GM21786 (cell line): ENCODE measurements around the gene SMYD5.

ENCODE experiments used
- ATAC-seq: cut with Tn5 transposase; IDR thresholded peaks from one replicate; pipeline ENCODE4 v1.9.1; 2021; ENCODE audit not compliant: unreplicated experiment

SMYD5 gene

DNA sequence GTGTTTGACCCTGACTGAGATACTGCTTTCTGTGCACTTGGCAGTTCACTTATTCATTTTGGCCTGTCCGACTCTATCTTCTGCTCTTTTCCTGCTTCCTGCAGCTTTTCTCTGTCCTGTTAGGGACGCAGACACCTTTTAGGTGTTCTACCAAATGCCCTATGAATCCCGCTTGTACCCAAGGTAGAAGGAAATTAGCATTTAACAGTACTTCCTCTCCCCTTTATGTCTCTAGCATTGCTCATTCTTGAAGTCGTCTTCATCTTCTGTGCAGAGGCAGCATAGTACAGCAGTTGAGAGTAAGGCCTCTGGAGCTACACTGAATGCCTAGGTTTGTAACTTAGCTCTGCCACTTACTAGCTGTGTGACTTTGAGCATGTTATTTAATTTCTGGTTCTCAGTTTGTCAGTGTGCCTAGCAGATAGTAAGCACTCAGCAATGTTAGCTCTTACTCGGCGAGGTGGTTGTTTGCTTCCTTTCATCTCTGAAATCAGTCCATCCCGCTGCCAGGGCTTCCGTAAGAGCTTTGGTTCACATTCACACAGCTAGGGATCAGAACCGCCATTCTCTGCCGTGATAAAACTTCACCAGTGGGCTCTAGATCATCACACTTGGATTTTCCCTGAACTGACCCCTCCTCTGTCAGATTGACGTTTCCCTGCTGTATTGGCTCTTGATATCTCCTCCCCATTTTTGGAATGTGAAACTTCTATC, 21.4 kb downstream of the SMYD5 start:
- no peak for ATAC-seq

- no peak for ATAC-seq
Observed at GRCh38 chr2:73237168-73237567, 23.1 kb downstream of the SMYD5 start.

DNA sequence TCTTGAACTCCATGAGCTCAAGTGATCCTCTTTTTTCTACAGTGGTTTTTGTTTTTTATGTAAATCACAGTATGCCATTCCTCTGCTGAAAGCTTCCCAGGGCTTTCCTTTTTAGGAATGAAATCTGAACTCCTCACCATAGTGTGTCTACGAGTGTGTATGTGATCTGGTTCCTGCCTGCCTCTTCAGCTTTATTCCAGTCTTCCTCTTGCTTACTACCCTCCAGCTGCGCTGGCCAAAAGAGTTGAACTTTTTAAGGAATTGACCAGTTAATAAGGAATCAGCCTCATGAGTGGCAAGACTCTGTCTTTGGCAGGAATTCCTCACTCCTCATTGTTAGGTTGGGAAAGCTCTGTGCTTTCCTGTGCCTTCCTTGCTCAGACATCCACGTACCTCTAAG, 24.1 kb downstream of the SMYD5 start:
- no peak for ATAC-seq

DNA sequence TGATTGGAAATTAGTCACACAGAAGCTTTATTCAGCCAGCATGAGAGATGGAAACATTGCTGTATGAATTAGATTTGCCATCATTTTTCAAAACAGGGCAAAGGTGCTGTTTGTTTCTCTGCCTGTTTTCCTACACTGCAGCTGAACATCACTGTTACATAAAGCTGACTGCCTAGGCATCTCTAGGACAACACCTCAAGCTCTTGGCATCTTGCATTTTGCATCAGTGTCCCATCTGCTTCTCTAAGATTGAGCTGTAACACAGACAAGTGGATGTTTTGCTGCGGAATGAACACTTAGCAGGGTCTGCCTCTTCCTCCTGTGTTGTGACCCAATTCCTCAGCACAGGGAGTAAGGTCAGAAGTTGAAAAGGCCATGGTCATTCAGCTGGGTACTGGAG, 24.9 kb downstream of the SMYD5 start:
- no peak for ATAC-seq

- no peak for ATAC-seq
Observed at GRCh38 chr2:73239776-73240175, 25.7 kb downstream of the SMYD5 start.

DNA sequence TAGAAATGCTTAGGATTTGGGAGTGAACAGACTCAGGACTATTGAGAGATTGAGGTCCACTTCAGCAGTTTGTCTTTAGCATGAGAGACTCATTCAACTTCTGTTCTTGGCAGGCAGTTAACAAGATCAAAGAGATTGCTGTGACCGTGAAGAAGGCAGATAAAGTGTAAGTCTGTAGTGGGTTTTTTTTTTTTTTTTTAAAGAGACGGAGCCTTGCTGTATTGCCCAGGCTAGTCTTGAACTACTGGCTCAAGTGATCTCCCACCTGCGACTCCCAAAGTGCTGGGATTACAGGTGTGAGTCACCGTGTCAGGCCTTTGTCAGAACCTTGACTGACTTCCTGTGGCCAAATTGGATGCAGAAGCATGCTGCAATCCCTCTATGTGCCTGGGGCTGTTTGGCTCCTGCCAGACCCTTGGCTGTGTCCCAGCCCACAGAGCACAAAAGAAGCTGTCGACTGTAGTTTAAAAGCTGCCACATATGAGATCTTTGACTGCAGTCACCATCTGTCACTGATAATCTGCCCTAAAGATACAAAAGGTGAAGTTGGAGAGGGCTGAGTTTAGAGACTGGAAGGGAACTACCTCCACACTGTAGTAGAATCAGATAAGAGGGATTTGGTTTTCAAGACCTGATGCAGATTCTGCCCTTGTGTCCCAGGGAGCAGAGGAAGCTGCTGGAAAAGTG, 30.0 kb downstream of the SMYD5 start:
- ATAC-seq, result no peak

DNA sequence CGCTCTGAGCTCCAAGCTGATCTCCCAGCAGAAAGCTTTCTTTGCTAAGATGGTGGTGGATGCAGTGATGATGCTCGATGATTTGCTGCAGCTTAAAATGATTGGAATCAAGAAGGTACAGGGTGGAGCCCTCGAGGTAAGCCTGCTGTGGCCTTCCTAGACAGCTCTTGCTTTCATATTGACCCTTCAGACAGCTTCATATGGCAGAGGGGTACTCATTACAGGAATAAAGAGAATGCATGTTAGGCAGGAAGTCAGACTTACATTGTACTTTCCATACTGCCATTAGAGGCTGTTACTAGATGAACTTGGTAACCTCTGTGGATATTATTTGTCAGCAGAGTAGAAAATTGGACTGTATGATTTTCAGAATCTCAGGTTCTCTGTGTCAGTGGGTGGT, 30.5 kb downstream of the SMYD5 start:
- no peak for ATAC-seq

DNA sequence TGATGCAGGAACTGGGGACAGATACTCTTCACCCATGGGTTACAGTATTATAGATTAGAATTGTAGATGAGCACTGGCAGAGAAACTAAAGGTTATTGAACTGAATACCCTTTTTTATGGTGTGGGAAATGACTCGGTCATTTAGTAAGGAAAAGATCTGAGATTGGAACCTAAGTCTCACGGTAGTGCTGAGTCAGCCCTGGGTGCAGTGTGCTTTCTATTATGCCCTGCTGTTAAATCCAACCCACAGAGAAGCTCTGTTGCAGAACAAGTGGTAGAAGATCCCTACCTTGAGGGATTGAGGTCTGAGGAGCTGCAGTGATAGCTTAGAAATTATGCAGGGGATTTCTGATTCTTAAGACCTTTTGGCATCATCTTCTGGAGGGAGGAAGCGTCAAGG, 32.8 kb downstream of the SMYD5 start:
- ATAC-seq, result no peak

DNA sequence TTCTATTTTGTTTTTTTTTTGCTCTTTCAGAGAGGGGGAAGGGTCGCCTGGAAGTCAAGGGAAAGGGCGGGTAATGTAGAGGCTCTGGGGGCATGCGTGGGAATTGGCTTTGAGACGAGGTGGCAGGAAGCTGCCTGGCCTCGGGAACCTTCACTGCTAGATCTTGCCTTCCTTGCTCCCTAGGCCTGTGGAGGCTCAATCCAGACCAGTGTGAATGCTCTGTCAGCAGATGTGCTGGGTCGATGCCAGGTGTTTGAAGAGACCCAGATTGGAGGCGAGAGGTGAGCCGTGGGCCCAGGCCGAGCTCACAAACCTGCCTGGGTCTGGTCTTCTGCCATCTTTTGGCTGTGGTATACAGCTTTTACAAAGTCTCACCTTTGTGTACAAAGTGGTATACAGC, 35.6 kb downstream of the SMYD5 start:
- no peak for ATAC-seq

GRCh38 chr2:73250872-73251846, 37.1 kb downstream of the SMYD5 start:
- ATAC-seq, result no peak

- ATAC-seq, result no peak
Observed at GRCh38 chr2:73252238-73253027, 38.4 kb downstream of the SMYD5 start.

DNA sequence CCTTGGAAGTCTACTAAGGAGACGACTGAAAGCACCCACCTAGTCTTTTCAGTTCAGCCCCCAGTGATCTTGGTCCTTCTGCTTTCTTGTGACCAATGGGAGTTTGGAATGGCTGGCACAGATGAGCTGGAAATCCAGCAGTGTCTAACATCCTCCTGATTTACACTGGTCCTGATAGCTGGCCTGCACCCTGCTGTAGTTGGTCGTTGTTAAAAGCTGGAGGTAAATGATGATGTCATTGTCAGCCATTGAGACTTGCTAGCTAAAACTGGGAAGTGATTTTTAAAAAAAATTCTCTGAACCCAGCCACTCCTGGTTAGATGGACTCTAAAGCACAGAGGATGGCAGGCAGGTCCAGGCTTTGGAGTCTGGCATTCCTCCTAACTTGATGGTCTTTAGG, 39.4 kb downstream of the SMYD5 start:
- ATAC-seq, result no peak

DNA sequence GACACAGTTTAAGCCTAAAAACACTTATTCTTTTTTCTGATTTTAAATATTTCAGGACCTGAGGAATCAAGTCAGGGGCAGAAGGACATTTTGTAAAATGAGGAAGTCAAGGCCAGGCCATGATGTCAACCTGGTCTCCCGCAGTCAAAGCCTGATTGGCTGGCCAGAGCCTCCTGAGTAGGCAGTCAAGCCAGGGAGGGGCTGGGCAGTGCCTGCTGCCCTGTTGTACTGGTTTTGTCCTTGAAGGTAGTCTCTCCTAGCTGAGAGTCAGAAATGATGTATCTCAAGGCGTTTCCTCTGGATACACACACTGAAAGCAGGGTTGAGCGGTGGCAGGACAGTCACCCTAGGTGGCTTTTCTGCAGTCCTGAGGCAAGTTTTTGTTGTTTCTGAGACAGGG, 39.9 kb downstream of the SMYD5 start:
- ATAC-seq, result no peak

DNA sequence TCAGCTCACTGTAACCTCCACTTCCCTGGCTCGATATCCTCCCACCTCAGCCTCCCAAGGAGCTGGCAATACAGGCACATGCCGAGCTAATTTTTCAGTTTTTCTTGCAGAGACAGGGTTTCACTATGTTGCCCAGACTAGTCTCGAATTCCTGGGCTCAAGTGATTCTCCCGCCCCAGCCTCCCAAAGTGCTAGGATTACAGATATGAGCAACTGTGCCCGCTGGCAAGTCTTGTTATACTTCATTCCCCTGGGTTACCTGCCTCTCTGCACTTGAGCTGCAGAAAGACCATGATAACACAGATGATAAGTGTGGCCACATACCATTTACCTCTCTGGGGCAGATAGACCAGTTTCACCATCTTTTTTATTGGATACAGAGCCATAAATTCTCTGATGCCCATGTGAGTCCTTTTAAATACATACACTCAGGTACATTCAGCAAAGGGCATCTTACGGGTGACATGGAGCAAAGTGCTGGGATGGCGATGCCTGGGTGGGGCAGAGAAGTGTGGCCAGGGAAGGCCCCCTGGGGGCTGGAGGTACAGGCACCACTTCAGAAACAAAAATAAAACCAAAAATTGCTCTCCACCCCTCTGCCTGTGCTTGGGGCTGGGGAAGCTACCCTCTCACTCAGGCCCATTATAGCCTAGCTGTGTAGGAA, 40.4 kb downstream of the SMYD5 start:
- no peak for ATAC-seq

DNA sequence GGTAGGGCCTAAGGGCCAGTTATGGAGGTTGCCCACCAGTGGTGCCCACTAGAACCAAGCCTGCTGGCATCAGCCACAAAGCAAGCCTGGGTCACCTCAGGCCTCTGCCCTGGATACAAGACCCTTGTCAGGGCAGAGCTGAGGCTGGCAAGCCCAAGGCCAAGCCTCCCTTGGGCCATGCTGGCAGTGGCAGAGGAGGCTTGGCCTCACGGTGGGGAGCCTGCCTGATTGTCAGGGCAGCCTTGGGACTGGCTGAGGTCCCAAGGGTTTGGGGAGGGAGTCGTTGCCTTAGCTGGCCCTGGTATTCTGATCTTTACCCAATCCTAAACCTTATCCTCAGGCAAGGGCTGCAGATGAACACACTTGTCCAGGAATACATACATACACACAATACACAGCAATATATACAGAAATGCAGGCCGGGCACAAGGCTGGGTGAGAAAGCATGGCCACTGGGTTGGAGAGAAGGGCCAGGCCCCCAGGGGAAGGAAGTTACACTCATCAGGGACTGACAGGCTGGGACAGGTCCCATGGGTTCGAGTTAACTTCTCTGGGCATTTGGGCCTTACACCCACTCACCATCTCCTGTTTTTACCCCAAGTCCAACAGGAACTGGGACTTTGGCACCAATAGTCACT, 41.1 kb downstream of the SMYD5 start:
- ATAC-seq, result no peak

DNA sequence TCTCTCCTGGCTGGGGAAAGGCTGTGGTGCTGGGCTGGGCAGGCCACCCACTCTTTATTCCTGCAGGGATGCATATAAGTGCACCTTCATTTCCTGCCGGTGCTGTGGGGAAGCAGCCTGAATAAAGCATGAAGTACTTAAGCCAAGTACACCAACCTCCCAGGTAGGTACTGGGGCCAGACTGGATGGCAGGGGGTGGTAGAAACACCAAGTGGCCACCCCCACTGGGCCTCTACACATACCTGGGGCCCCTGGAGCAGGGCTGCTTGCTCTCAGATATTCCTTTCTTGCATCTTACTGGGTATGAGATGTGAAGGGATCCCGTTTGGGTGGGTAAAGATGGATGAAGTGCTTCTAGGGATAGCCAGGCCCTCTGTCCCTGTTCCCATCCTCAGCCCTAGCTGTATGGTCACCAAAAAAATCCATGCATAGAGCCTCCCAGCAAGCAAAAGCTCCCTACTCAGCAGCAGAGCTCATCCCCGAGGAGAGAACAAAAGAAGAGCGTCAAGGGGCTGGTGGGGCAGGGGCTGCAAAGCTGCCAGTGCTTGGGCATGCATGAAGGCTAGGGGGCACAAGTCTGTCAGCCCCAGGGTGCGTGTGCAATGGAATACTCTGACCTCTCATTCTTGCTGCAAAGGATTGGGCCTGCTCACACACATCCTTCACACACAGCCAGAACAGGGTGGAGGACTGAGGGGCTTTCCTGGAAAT, 42.0 kb downstream of the SMYD5 start:
- no peak for ATAC-seq

DNA sequence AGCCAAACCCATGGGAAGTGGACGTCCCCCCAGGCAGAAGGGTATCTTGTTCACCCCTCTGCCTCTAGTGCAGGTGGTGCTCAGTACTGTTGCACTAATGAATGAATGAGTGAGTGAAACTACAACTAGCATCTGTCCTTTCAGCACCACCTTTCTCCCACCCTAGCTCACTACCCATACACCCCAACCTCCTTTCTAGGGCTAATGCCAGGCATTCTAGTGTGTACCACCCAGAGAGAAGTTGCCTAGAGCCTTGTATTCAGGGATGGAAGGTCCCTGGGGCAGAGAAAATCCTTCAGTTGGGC, 42.5 kb downstream of the SMYD5 start:
- ATAC-seq, result no peak

GRCh38 chr2:73257021-73257420, 43.0 kb downstream of the SMYD5 start:
- ATAC-seq, result no peak

- ATAC-seq, result no peak
Observed at GRCh38 chr2:73257425-73258125, 43.5 kb downstream of the SMYD5 start.
